Brain microvascular endothelial cell (primary cell): Measurements from ENCODE around the gene CLCF1.

Experiments used
- DNase-seq: peaks from one replicate; pipeline ENCODE4 v3.0.0-alpha.2; 2020
- H3K27ac ChIP-seq: fragments of 250-450 bp; sonication (Bioruptor Pico); 2 replicates; pipeline ENCODE4 v1.5.1; 2020; ENCODE audit warnings: mild to moderate bottlenecking, moderate library complexity
- H3K27me3 ChIP-seq: fragments of 250-450 bp; sonication (Bioruptor Pico); replicated peaks from 2 replicates; pipeline ENCODE4 v1.5.1; 2020; ENCODE audit warnings: mild to moderate bottlenecking
- H3K36me3 ChIP-seq: fragments of 250-450 bp; sonication (Bioruptor Pico); replicated peaks from 2 replicates; pipeline ENCODE4 v1.5.1; 2020; ENCODE audit warnings: mild to moderate bottlenecking
- H3K4me3 ChIP-seq: 2 replicates; pipeline ENCODE4 v1.5.1; 2011; ENCODE audit warnings: low read depth, mild to moderate bottlenecking, control low read depth, low read length, moderate library complexity
- CTCF ChIP-seq: IDR thresholded peaks from 2 replicates; pipeline ENCODE4 v1.5.1; 2011; ENCODE audit warnings: low read depth, mild to moderate bottlenecking, moderate library complexity, low read length, control low read depth, inconsistent platforms; ENCODE audit errors: missing control alignments
- in situ Hi-C: cut with HindIII; loops from 2 replicates; pipeline ENCODE4 v1.10.0; 2017; ENCODE audit warnings: low sequenced_read_pairs, low pct_ligation_motif_present

The CLCF1 gene

GRCh38 chr11:67337257-67337656, 36.1 kb downstream of the CLCF1 start:
- Histone ChIP-seq H3K27me3 (no peaks in the 10 kb centered on the region), H3K4me3 (no peak overlapping the region), H3K27ac (no peak overlapping the region), H3K36me3 (no peaks in the 10 kb centered on the region)
- in situ Hi-C loops: no loop called here
- no peak for TF ChIP-seq CTCF
- DNase-seq: no peak

GRCh38 chr11:67332081-67332691, 41.2 kb downstream of the CLCF1 start:
- in situ Hi-C loops: no loop called here
- no peaks in the 10 kb centered on the region for H3K36me3 ChIP-seq
- H3K27ac ChIP-seq: no peak overlapping the region
- no peak overlapping the region for H3K4me3 ChIP-seq
- TF ChIP-seq CTCF: no peak
- DNase-seq: no peak
- no peaks in the 10 kb centered on the region for H3K27me3 ChIP-seq

GRCh38 chr11:67323526-67323925, 49.9 kb downstream of the CLCF1 start:
- Histone ChIP-seq H3K4me3 (no peak overlapping the region), H3K36me3 (no peaks in the 10 kb centered on the region), H3K27ac (no peak overlapping the region), H3K27me3 (no peaks in the 10 kb centered on the region)
- in situ Hi-C loops: no loop called here
- TF ChIP-seq CTCF: no peak
- no peak for DNase-seq

GRCh38 chr11:67322049-67322448, 51.3 kb downstream of the CLCF1 start:
- Histone ChIP-seq H3K27me3 (no peaks in the 10 kb centered on the region), H3K27ac (no peak overlapping the region), H3K4me3 (no peak overlapping the region), H3K36me3 (no peaks in the 10 kb centered on the region)
- in situ Hi-C loops: no loop called here
- TF ChIP-seq CTCF: no peak
- DNase-seq: no peak

- in situ Hi-C loops: no loop called here
- Histone ChIP-seq H3K4me3 (no peak overlapping the region), H3K36me3 (no peaks in the 10 kb centered on the region), H3K27me3 (no peaks in the 10 kb centered on the region), H3K27ac (no peak overlapping the region)
- TF ChIP-seq CTCF: no peak
- no peak for DNase-seq
These were observed 52.0 kb downstream of the CLCF1 start for GRCh38 chr11:67321313-67321871.

GRCh38 chr11:67320691-67321090, 52.7 kb downstream of the CLCF1 start:
- in situ Hi-C loops: no loop called here
- DNase-seq: no peak
- Histone ChIP-seq H3K36me3 (no peaks in the 10 kb centered on the region), H3K27me3 (no peaks in the 10 kb centered on the region), H3K4me3 (no peak overlapping the region), H3K27ac (no peak overlapping the region)
- no peak for TF ChIP-seq CTCF
